MM.1S (cell line): ENCODE data around the gene PPP1R15B.

ENCODE experiments used
- DNase-seq: peaks from one replicate; pipeline ENCODE4 v3.0.0-alpha.2; 2015
- H2AFZ ChIP-seq: fragments of 300-600 bp; sonication (generic); 2 replicates; pipeline ENCODE4 v1.6.0; 2016; ENCODE audit warnings: antibody characterized with exemption, low read length
- H3F3A ChIP-seq: fragments of 300-600 bp; sonication (generic); 2 replicates; pipeline ENCODE4 v1.6.1; 2016; ENCODE audit warnings: mild to moderate bottlenecking, antibody characterized with exemption, low read length, moderate library complexity, mixed read lengths; ENCODE audit not compliant: insufficient read depth
- H3K27ac ChIP-seq: fragments of 300-600 bp; sonication (generic); 2 replicates; pipeline ENCODE4 v1.5.1; 2016; ENCODE audit warnings: mild to moderate bottlenecking, low read length
- H3K27me3 ChIP-seq: fragments of 300-600 bp; sonication (generic); replicated peaks from 2 replicates; pipeline ENCODE4 v1.6.0; 2016; ENCODE audit warnings: low read length; ENCODE audit not compliant: insufficient read depth
- H3K36me3 ChIP-seq: fragments of 300-600 bp; sonication (generic); replicated peaks from 2 replicates; pipeline ENCODE4 v1.6.1; 2016; ENCODE audit warnings: mild to moderate bottlenecking, low read length, mixed read lengths; ENCODE audit not compliant: insufficient read depth
- H3K4me1 ChIP-seq: fragments of 300-600 bp; sonication (generic); 2 replicates; pipeline ENCODE4 v1.6.1; 2016; ENCODE audit warnings: low read length, mixed read lengths
- H3K4me2 ChIP-seq: fragments of 300-600 bp; sonication (generic); 2 replicates; pipeline ENCODE4 v1.6.0; 2016; ENCODE audit warnings: low read depth, low read length
- H3K4me3 ChIP-seq: fragments of 300-600 bp; sonication (generic); 2 replicates; pipeline ENCODE4 v1.5.1; 2016; ENCODE audit warnings: low read length, mixed read lengths
- H3K79me2 ChIP-seq: fragments of 300-600 bp; sonication (generic); 2 replicates; pipeline ENCODE4 v1.6.1; 2016; ENCODE audit warnings: mixed run types, low read length, mixed read lengths
- H3K9ac ChIP-seq: fragments of 300-600 bp; sonication (generic); 2 replicates; pipeline ENCODE4 v1.6.1; 2016; ENCODE audit warnings: low read length, mixed read lengths
- H3K9me2 ChIP-seq: fragments of 300-600 bp; sonication (generic); replicated peaks from 2 replicates; pipeline ENCODE4 v1.6.1; 2016; ENCODE audit warnings: mild to moderate bottlenecking, low read length, mixed read lengths; ENCODE audit not compliant: insufficient read depth
- H3K9me3 ChIP-seq: fragments of 300-600 bp; sonication (generic); replicated peaks from 2 replicates; pipeline ENCODE4 v1.6.1; 2016; ENCODE audit warnings: mild to moderate bottlenecking, low read length, mixed read lengths; ENCODE audit not compliant: insufficient read depth
- H4K20me1 ChIP-seq: fragments of 300-600 bp; sonication (generic); 2 replicates; pipeline ENCODE4 v1.6.1; 2016; ENCODE audit warnings: mild to moderate bottlenecking, low read length, moderate library complexity, mixed read lengths; ENCODE audit not compliant: insufficient read depth
- CTCF ChIP-seq: fragments of 300-600 bp; sonication (generic); IDR thresholded peaks from 2 replicates; pipeline ENCODE4 v1.5.1; 2016; ENCODE audit warnings: antibody characterized with exemption, low read length, mixed read lengths
- EZH2 ChIP-seq: fragments of 300-600 bp; sonication (generic); optimal IDR thresholded peaks from 2 replicates; pipeline ENCODE3; 2017; ENCODE audit warnings: low read depth, mild to moderate bottlenecking, antibody characterized with exemption, low read length, mixed read lengths
- EZH2phosphoT487 ChIP-seq: fragments of 300-600 bp; sonication (generic); IDR thresholded peaks from 2 replicates; pipeline ENCODE4 v1.6.1; 2018; ENCODE audit warnings: antibody characterized with exemption, low read length

The PPP1R15B gene

GRCh38 chr1:204377800-204378668 lies 33.6 kb downstream of the PPP1R15B start:
- Histone ChIP-seq H3K4me3 (peak overlapping the region; percentile 49), H4K20me1 (no peaks in the 10 kb centered on the region), H3K27me3 (peaks cover 36% of the 10 kb centered on the region), H3K9ac (no peak overlapping the region), H2AFZ (peak overlapping the region; percentile 47; the same call in 1 of the 2 replicates), H3K79me2 (no peaks in the 10 kb centered on the region), H3K4me1 (no peaks in the 10 kb centered on the region), H3K9me2 (no peaks in the 10 kb centered on the region), H3K9me3 (no peaks in the 10 kb centered on the region), H3K27ac (no peak overlapping the region), H3F3A (no peaks in the 10 kb centered on the region), H3K36me3 (no peaks in the 10 kb centered on the region), H3K4me2 (peak overlapping the region; percentile 78)
- DNase-seq = peak; percentile 22
- TF ChIP-seq CTCF = no peak
- no peak for TF ChIP-seq EZH2
- no peak for TF ChIP-seq EZH2phosphoT487

- no peaks in the 10 kb centered on the region for H3K36me3 ChIP-seq
- DNase-seq = no peak
- no peaks in the 10 kb centered on the region for H3K79me2 ChIP-seq
- H2AFZ ChIP-seq = no peak overlapping the region
- H3F3A ChIP-seq = no peaks in the 10 kb centered on the region
- no peaks in the 10 kb centered on the region for H3K4me1 ChIP-seq
- no peaks in the 10 kb centered on the region for H3K9me2 ChIP-seq
- no peaks in the 10 kb centered on the region for H3K9me3 ChIP-seq
- no peaks in the 10 kb centered on the region for H4K20me1 ChIP-seq
- no peak overlapping the region for H3K9ac ChIP-seq
- TF ChIP-seq EZH2 = no peak
- no peak for TF ChIP-seq CTCF
- no peak for TF ChIP-seq EZH2phosphoT487
- H3K27me3 ChIP-seq = peaks cover 36% of the 10 kb centered on the region
- H3K4me2 ChIP-seq = peak overlapping the region; percentile 78; the same call in 1 of the 2 replicates
- H3K27ac ChIP-seq = no peak overlapping the region
- peak overlapping the region; percentile 49; the same call in 1 of the 2 replicates for H3K4me3 ChIP-seq
Observed at GRCh38 chr1:204376919-204377799, 34.5 kb downstream of the PPP1R15B start.

GRCh38 chr1:204376465-204376864 lies 35.2 kb downstream of the PPP1R15B start:
- Histone ChIP-seq H3K27ac (no peak overlapping the region), H3K4me1 (no peaks in the 10 kb centered on the region), H3K27me3 (peaks cover 36% of the 10 kb centered on the region), H3K4me3 (no peak overlapping the region), H3K9me2 (no peaks in the 10 kb centered on the region), H3K79me2 (no peaks in the 10 kb centered on the region), H3K36me3 (no peaks in the 10 kb centered on the region), H3F3A (no peaks in the 10 kb centered on the region), H3K4me2 (no peak overlapping the region), H3K9me3 (no peaks in the 10 kb centered on the region), H2AFZ (no peak overlapping the region), H3K9ac (no peak overlapping the region), H4K20me1 (no peaks in the 10 kb centered on the region)
- TF ChIP-seq EZH2 = no peak
- no peak for TF ChIP-seq EZH2phosphoT487
- TF ChIP-seq CTCF = no peak
- no peak for DNase-seq
